ENCODE results near the gene PLPPR2.
"Not testable (repeated sequence)": the region's sequence is repeated elsewhere in the genome, so short reads cannot be mapped to it uniquely, and the experiment has no call there.

Gene PLPPR2

GRCh38 chr19:11355160-11356073 lies at the start of gene PLPPR2:
TSS of gene PLPPR2 (plus strand) at chr19:11355432. CDS start at chr19:11357674, 2,242 bp downstream.
- no peak for TF ChIP-seq CTCF (IDR thresholded peaks at IDR 0.05; ENCODE audit: insufficient read depth, low read depth, low read length, missing control alignments)
- peak; percentile 90 for DNase-seq (ENCODE audit: low read depth)
- peak within 1 kb of the TSS; percentile 63 for H3K4me3 ChIP-seq (ENCODE audit: low read length)

- TF ChIP-seq CTCF (IDR thresholded peaks at IDR 0.05; ENCODE audit: insufficient read depth, low read depth, low read length, missing control alignments): no peak
Observed at GRCh38 chr19:11306337-11306736, 48.9 kb upstream of the PLPPR2 start.

GRCh38 chr19:11320278-11320995 lies 34.8 kb upstream of the PLPPR2 start:
- DNase-seq (ENCODE audit: low read depth); H3K4me3 ChIP-seq (ENCODE audit: low read length): not testable (repeated sequence)

More at GRCh38 chr19:11306337-11306736, 48.9 kb upstream of the PLPPR2 start:
- no peak overlapping the region for H3K4me3 ChIP-seq (ENCODE audit: low read length)
- DNase-seq (ENCODE audit: low read depth): no peak

GRCh38 chr19:11321191-11322126 lies 33.8 kb upstream of the PLPPR2 start:
- H3K4me3 ChIP-seq (ENCODE audit: low read length): no peak overlapping the region
- peak; percentile 39 for DNase-seq (ENCODE audit: low read depth)
- TF ChIP-seq CTCF (IDR thresholded peaks at IDR 0.05; ENCODE audit: insufficient read depth, low read depth, low read length, missing control alignments): peak; percentile 39

- H3K4me3 ChIP-seq (ENCODE audit: low read length): no peak overlapping the region
- no peak for DNase-seq (ENCODE audit: low read depth)
- no peak for TF ChIP-seq CTCF (IDR thresholded peaks at IDR 0.05; ENCODE audit: insufficient read depth, low read depth, low read length, missing control alignments)
Observed at GRCh38 chr19:11322269-11323024, 32.8 kb upstream of the PLPPR2 start.

GRCh38 chr19:11323601-11324078 lies 31.6 kb upstream of the PLPPR2 start:
- no peak for TF ChIP-seq CTCF (IDR thresholded peaks at IDR 0.05; ENCODE audit: insufficient read depth, low read depth, low read length, missing control alignments)
- H3K4me3 ChIP-seq (ENCODE audit: low read length): no peak overlapping the region
- no peak for DNase-seq (ENCODE audit: low read depth)

Measured in epithelial cell of esophagus (primary cell).